HepG2 (cell line): Measurements from ENCODE around the gene PPP6R2. TPM values are rescaled to one million over a fixed set of nuclear protein-coding genes. Genes with fewer than 3 reads are reported as not detected.
A peak's percentile ranks its signal among the peaks of the same experiment; 100 is the strongest.

Experiments
- ATAC-seq: fragments of 200-7000 bp; cut with Tn5 transposase; 3 replicates; pipeline ENCODE4 v1.9.1; 2020; ENCODE audit warnings: mild to moderate bottlenecking, moderate library complexity
- BruUV-seq: library from RNA; stranded (reverse); fragments of 400-500 nt; replicated peaks from 2 replicates; lab custom pipeline; 2021; lab: Mats Ljungman, UMichigan
- CTCF ChIA-PET: fragments of 300-600 bp; formaldehyde crosslinking; extraction: SDS; loops from one replicate; lab custom pipeline; 2021; ENCODE audit warnings: low total read pairs, inconsistent platforms, low intra/inter-chr PET ratio; lab: Yijun Ruan, JAX
- POLR2A ChIA-PET: fragments of 350-600 bp; sonication (Branson Sonifier 250); formaldehyde crosslinking; loops from one replicate; lab custom pipeline; 2020; ENCODE audit warnings: antibody characterized with exemption, inconsistent platforms; lab: Yijun Ruan, JAX
- DNase-seq: peaks from one replicate; pipeline ENCODE4 v3.0.0-alpha.2; 2015; ENCODE audit warnings: low spot score
- FAIRE-seq: peaks from 3 replicates; lab custom pipeline; 2011; peaks lifted over from hg19 to GRCh38; lab: Jason Lieb, UNC
- H2AFZ ChIP-seq: one replicate; pipeline ENCODE4 v1.6.1; 2011; ENCODE audit warnings: low read length, inconsistent platforms
- H3K27ac ChIP-seq: fragments of 300-600 bp; 3 replicates; pipeline ENCODE4 v1.8.0; 2011; ENCODE audit warnings: mixed run types, mild to moderate bottlenecking, mixed read lengths, low read length, inconsistent platforms; ENCODE audit not compliant: insufficient read depth; ENCODE audit errors: extremely low read length
- H3K27me3 ChIP-seq, 2 experiments: fragments of 200-600 bp in 1 of 2; 2 replicates in 1 of 2; 3 replicates in 1 of 2; pipeline versions ENCODE4 v1.6.0 to v1.8.0; 2011; ENCODE audit warnings: low read length in 2 of 2, mild to moderate bottlenecking in 2 of 2, moderate library complexity in 2 of 2, inconsistent platforms in 1 of 2; ENCODE audit not compliant: insufficient read depth in 2 of 2, control insufficient read depth in 1 of 2
- H3K36me3 ChIP-seq, 2 experiments: fragments of 200-600 bp in 1 of 2; replicated peaks in 1 of 2; 2 replicates in 1 of 2; 3 replicates in 1 of 2; pipeline versions ENCODE4 v1.5.1 to v1.8.0; 2011; ENCODE audit warnings: low read length in 2 of 2, inconsistent platforms in 1 of 2; ENCODE audit not compliant: insufficient read depth in 2 of 2, control insufficient read depth in 1 of 2
- H3K4me1 ChIP-seq: 2 replicates; pipeline ENCODE4 v1.5.1; 2012; ENCODE audit warnings: low read length, inconsistent platforms; ENCODE audit not compliant: insufficient read depth
- H3K4me2 ChIP-seq: 2 replicates; pipeline ENCODE4 v1.6.0; 2011; ENCODE audit warnings: low read depth, low read length, inconsistent platforms
- H3K4me3 ChIP-seq, 3 experiments: fragments of 200-600 bp in 1 of 3; sonication (generic), shearing (Covaris generic) in 1 of 3; replicated peaks in 1 of 3; 2 replicates each; pipeline ENCODE4 v1.5.1; 2011 to 2016; ENCODE audit warnings: low read length in 3 of 3, inconsistent platforms in 2 of 3, low read depth in 2 of 3, mild to moderate bottlenecking in 2 of 3, control low read depth in 1 of 3, mixed read lengths in 1 of 3; ENCODE audit not compliant: insufficient read depth in 1 of 3
- H3K79me2 ChIP-seq: one replicate; pipeline ENCODE4 v1.6.1; 2011; ENCODE audit warnings: low read length, inconsistent platforms; ENCODE audit not compliant: insufficient read depth
- H3K9ac ChIP-seq: 2 replicates; pipeline ENCODE4 v1.6.0; 2011; ENCODE audit warnings: mild to moderate bottlenecking, low read depth, low read length, inconsistent platforms; ENCODE audit not compliant: insufficient read depth
- H3K9me3 ChIP-seq: 2 replicates; pipeline ENCODE4 v1.5.1; 2012; ENCODE audit warnings: mild to moderate bottlenecking, low read length
- H4K20me1 ChIP-seq: 2 replicates; pipeline ENCODE4 v1.6.0; 2011; ENCODE audit warnings: inconsistent platforms, mild to moderate bottlenecking, low read length, moderate library complexity; ENCODE audit not compliant: insufficient read depth
- AGO2 ChIP-seq: fragments of 200-400 bp; formaldehyde crosslinking; optimal IDR thresholded peaks from 2 replicates; pipeline ENCODE3; 2017; ENCODE audit warnings: mild to moderate bottlenecking, low read depth, low read length, moderate library complexity
- ARID3A ChIP-seq: IDR thresholded peaks from 2 replicates; pipeline ENCODE4 v1.6.1; 2012; ENCODE audit warnings: low read depth, low read length, improper control_type of control experiment
- CEBPB ChIP-seq: IDR thresholded peaks from 2 replicates; pipeline ENCODE4 v1.6.1; 2011; ENCODE audit warnings: low read depth, low read length, improper control_type of control experiment, borderline replicate concordance
- CSRNP1 ChIP-seq: sonication (generic); formaldehyde crosslinking; IDR thresholded peaks from 2 replicates; pipeline ENCODE4 v1.8.1; 2023; ENCODE audit warnings: mild to moderate bottlenecking, missing genetic modification reagents
- HOXA9 ChIP-seq: sonication (generic); formaldehyde crosslinking; IDR thresholded peaks from 2 replicates; pipeline ENCODE4 v1.8.1; 2022; ENCODE audit warnings: missing genetic modification reagents, mild to moderate bottlenecking, moderate library complexity, borderline replicate concordance
- PHB2 ChIP-seq: fragments of 450-650 bp; IDR thresholded peaks from 2 replicates; pipeline ENCODE4 v1.6.1; 2018; ENCODE audit not compliant: partially characterized antibody
- PLRG1 ChIP-seq: fragments of 450-650 bp; conservative IDR thresholded peaks from 2 replicates; pipeline ENCODE4 v1.6.1; 2016
- POLR2A ChIP-seq, 2 experiments: IDR thresholded peaks; 2 replicates each; pipeline ENCODE4 v1.6.1; 2011; ENCODE audit warnings: low read depth in 2 of 2, low read length in 2 of 2, mild to moderate bottlenecking in 1 of 2, moderate library complexity in 1 of 2; ENCODE audit not compliant: insufficient read depth in 1 of 2
- POLR2AphosphoS2 ChIP-seq: IDR thresholded peaks from 2 replicates; pipeline ENCODE4 v1.6.1; 2011; ENCODE audit warnings: low read depth, low read length, improper control_type of control experiment
- PPARG ChIP-seq: conservative IDR thresholded peaks from 2 replicates; pipeline ENCODE4 v1.6.1; 2016; ENCODE audit warnings: missing biosample characterization, missing genetic modification reagents
- TBP ChIP-seq: sonication (generic); formaldehyde crosslinking; IDR thresholded peaks from 2 replicates; pipeline ENCODE4 v1.5.0; 2020; ENCODE audit warnings: missing genetic modification reagents
- THAP7 ChIP-seq: sonication (generic); formaldehyde crosslinking; IDR thresholded peaks from 2 replicates; pipeline ENCODE4 v1.8.1; 2023; ENCODE audit warnings: mild to moderate bottlenecking, missing genetic modification reagents
- YEATS4 ChIP-seq: sonication (generic); formaldehyde crosslinking; IDR thresholded peaks from 2 replicates; pipeline ENCODE4 v1.4.0; 2020; ENCODE audit warnings: missing genetic modification reagents, borderline replicate concordance
- ZFP90 ChIP-seq: sonication (generic); formaldehyde crosslinking; IDR thresholded peaks from 2 replicates; pipeline ENCODE4 v1.8.0; 2022; ENCODE audit warnings: missing genetic modification reagents, mild to moderate bottlenecking, inconsistent platforms, borderline replicate concordance
- ZNF772 ChIP-seq: sonication (generic); formaldehyde crosslinking; IDR thresholded peaks from 2 replicates; pipeline ENCODE4 v1.5.0; 2020; ENCODE audit warnings: mild to moderate bottlenecking, missing genetic modification reagents
- ZNF781 ChIP-seq: sonication (generic); formaldehyde crosslinking; IDR thresholded peaks from 2 replicates; pipeline ENCODE4 v1.5.1; 2020; ENCODE audit warnings: borderline replicate concordance, mild to moderate bottlenecking, missing genetic modification reagents; ENCODE audit errors: not compliant biosample characterization
- WGBS: methylation state at CpG from one replicate; pipeline ENCODE4 v1.1.6; 2017; ENCODE audit warnings: low lambda C conversion rate; 5-methylcytosine and 5-hydroxymethylcytosine counted together
- in situ Hi-C: cut with HindIII; loops from 2 replicates; pipeline ENCODE4 v1.10.0; 2017; ENCODE audit warnings: low pct_unique_long_range_greater_than_20kb; ENCODE audit not compliant: extremely low pct_ligation_motif_present
- intact Hi-C: fragments of 100-400 bp; cut with micrococcal nuclease; formaldehyde crosslinking; loops from one replicate; pipeline ENCODE4 v1.10.0; 2022; ENCODE audit not compliant: unreplicated experiment
- polyA plus RNA-seq, 8 experiments: library from polyadenylated mRNA; depleted of rRNA in 3 of 8; stranded (reverse) in 7 of 8; unstranded in 1 of 8; fragments of >200 nt; fragmentation: Illumina TruSeq in 4 of 8; extraction: Trizol in 4 of 8; gene quantifications; 2 replicates each; pipeline versions ENCODE4 v1.2.1 to v1.2.3, GENCODE V29; 2011 to 2016; ENCODE audit warnings: low read depth in 4 of 8, missing spikeins in 1 of 8, mixed read lengths in 1 of 8; ENCODE audit not compliant: insufficient read depth in 1 of 8
- total RNA-seq, 5 experiments: library from RNA; depleted of rRNA; stranded (reverse); fragments of >200 nt; fragmentation: Illumina TruSeq; extraction: Trizol; gene quantifications; 2 replicates each; pipeline ENCODE4 v1.2.3, GENCODE V29; 2016; ENCODE audit warnings: low read depth in 1 of 5

PPP6R2 gene
- total and polyA plus RNA-seq, 2 of the 13 experiments (the other 11 are each of a cell fraction or from before 2014, with no cell fraction given): 55.0 to 102 TPM

GRCh38 chr22:50415426-50415825, 72.3 kb downstream of the PPP6R2 start:
- no TSS peak for BruUV-seq
- Histone ChIP-seq H4K20me1 (no peaks in the 10 kb centered on the region), H3K4me1 (no peaks in the 10 kb centered on the region; the same call in 1 of the 2 replicates), H3K79me2 (no peaks in the 10 kb centered on the region), H2AFZ (no peak overlapping the region), H3K27ac (no peak overlapping the region), H3K27me3 (no peaks in the 10 kb centered on the region), H3K4me3 (no peak overlapping the region), H3K4me2 (no peak overlapping the region), H3K9me3 (no peaks in the 10 kb centered on the region), H3K9ac (no peak overlapping the region), H3K36me3 (peaks cover 42 to 73% of the 10 kb centered on the region in 2 experiments)
- intact Hi-C loops: no loop called here
- FAIRE-seq: no peak
- TF ChIP-seq AGO2 (peak; percentile 11), POLR2A (IDR thresholded peaks at IDR 0.05; ENCODE audit: insufficient read depth in 1 of 2, low read depth in 2 of 2, low read length in 2 of 2) (0 out of 4 replicates have a peak, but pooled peaks of 1 of the 2 experiments have one; percentile 13), TBP (CRISPR knock-in tag) (no peak)
- DNase-seq: no peak
- ChIA-PET CTCF (no interaction called here), POLR2A (no interaction called here)
- ATAC-seq: peak; percentile 8; the same call in 1 of the 3 replicates
- in situ Hi-C loops: no loop called here
- 95% methylated on average over 9 of the region's 12 CpGs for WGBS

GRCh38 chr22:50416996-50417395, 73.9 kb downstream of the PPP6R2 start:
- no peaks in the 10 kb centered on the region for H4K20me1 ChIP-seq
- intact Hi-C loops: no loop called here
- H3K9ac ChIP-seq: no peak overlapping the region
- H3K36me3 ChIP-seq: peaks cover 54 to 79% of the 10 kb centered on the region in 2 experiments
- H3K4me2 ChIP-seq: no peak overlapping the region
- H3K4me1 ChIP-seq: no peaks in the 10 kb centered on the region; the same call in 1 of the 2 replicates
- in situ Hi-C loops: no loop called here
- H2AFZ ChIP-seq: no peak overlapping the region
- no peak for ATAC-seq
- ChIA-PET POLR2A (no interaction called here), CTCF (no interaction called here)
- 100% methylated on average over 4 of the region's 8 CpGs for WGBS
- H3K9me3 ChIP-seq: no peaks in the 10 kb centered on the region
- no TSS peak for BruUV-seq
- no peak for DNase-seq
- FAIRE-seq: no peak
- no peak overlapping the region for H3K4me3 ChIP-seq
- no peaks in the 10 kb centered on the region for H3K27me3 ChIP-seq
- no peak overlapping the region for H3K27ac ChIP-seq
- no peaks in the 10 kb centered on the region for H3K79me2 ChIP-seq
- TF ChIP-seq PLRG1 (no peak), ARID3A (no peak), PPARG (CRISPR knock-in tag) (no peak), ZNF772 (CRISPR knock-in tag) (no peak), CSRNP1 (no peak), HOXA9 (CRISPR knock-in tag) (no peak), PHB2 (no peak), YEATS4 (CRISPR knock-in tag) (no peak), THAP7 (CRISPR knock-in tag) (no peak), ZNF781 (no peak), POLR2AphosphoS2 (no peak), ZFP90 (CRISPR knock-in tag) (no peak), CEBPB (no peak)
